Retinal pigment epithelial cell (primary cell): ENCODE data around the gene NCOA3.

ENCODE experiments used
- DNase-seq: peaks from one replicate; pipeline ENCODE4 v3.0.0-alpha.2; 2010; ENCODE audit warnings: low read depth
- H3K4me3 ChIP-seq: 2 replicates; pipeline ENCODE4 v1.5.1; 2011; ENCODE audit warnings: mild to moderate bottlenecking, low read length, control low read depth, moderate library complexity
- CTCF ChIP-seq: conservative IDR thresholded peaks from 2 replicates; pipeline ENCODE4 v1.5.1; 2011; ENCODE audit warnings: low read depth, low read length, control low read depth, inconsistent platforms

NCOA3 gene

GRCh38 chr20:47521059-47521808 is 19.5 kb downstream of the NCOA3 start:
- no peak overlapping the region for H3K4me3 ChIP-seq
- TF ChIP-seq CTCF: peak; percentile 4
- no peak for DNase-seq

DNA sequence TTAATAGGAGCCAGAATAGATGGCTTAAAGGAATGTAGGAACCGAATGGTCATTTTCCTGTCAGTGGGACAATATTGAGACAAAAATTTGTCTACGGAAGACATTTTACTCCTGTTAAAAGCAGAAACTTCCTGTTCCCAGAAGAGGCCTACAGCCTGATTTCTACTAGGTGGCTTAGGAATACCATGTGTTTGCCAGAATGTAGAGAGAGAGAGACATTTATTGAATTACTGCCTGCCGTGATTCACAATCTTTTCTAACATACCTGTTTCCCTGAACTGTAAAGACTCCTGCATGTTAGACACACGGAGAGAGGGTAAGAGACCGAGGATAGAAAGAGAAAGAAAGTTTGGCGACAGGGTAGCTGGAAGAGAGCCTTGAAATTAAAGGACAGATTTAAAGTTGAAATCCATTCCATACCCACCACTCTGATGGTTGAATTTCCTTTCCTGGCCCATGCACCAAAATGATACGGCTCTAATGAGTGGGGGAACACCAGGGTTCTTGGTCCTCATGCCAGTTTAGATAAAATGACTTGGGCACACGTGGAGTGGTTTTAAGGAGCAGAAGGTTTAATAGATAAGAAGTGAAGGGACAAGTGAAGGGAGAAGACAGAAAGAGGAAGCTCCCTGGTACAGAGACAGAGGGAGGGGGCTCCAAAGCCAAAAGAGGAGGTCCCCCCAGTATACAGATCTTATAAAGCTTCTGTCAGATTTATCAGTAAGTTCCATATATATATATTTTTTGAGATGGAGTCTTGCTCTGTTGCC is 22.5 kb downstream of the NCOA3 start:
- DNase-seq: no peak
- no peak for TF ChIP-seq CTCF
- no peak overlapping the region for H3K4me3 ChIP-seq

- no peak for DNase-seq
- H3K4me3 ChIP-seq: no peak overlapping the region
- TF ChIP-seq CTCF: no peak
Measured at GRCh38 chr20:47527004-47527800, 25.5 kb downstream of the NCOA3 start.

- TF ChIP-seq CTCF: no peak
- no peak overlapping the region for H3K4me3 ChIP-seq
- no peak for DNase-seq
Measured at GRCh38 chr20:47529840-47530239, 28.2 kb downstream of the NCOA3 start.

GRCh38 chr20:47531458-47531857 is 29.8 kb downstream of the NCOA3 start:
- TF ChIP-seq CTCF: no peak
- H3K4me3 ChIP-seq: no peak overlapping the region
- DNase-seq: no peak

DNA sequence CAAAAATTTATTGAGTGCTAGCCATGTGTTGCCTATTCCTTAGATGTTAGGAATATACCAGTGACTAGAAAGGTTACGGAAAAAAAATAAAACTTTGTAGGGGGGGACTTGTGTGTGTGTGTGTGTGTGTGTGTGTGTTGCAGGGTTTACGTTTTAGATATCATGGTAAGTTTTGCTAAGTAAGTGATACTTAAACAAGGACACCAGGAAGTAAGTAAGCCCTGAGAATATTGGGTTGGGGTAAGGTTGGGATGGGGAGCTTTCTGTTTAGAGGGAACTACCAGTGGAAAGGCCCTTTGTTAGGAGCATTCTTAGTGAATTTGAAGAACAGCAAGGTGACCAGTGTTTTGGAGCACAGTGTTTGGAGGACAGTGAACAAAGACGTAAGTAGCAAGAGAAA is 30.3 kb downstream of the NCOA3 start:
- no peak for TF ChIP-seq CTCF
- DNase-seq: no peak
- no peak overlapping the region for H3K4me3 ChIP-seq
